NCI-H748 (cell line): ENCODE measurements around the gene NMRK2.
"Not testable (repeated sequence)": the region's sequence is repeated elsewhere in the genome, so short reads cannot be mapped to it uniquely, and the experiment has no call there.

Experiments used
- DNase-seq: peaks from one replicate; lab custom pipeline; 2025; ENCODE audit not compliant: unreplicated experiment; lab: John Stamatoyannopoulos, UW

NMRK2 gene

GRCh38 chr19:3932931-3933810 is at the start of gene NMRK2:
Gene NMRK2, plus strand, starts transcription at chr19:3933069. Its CDS starts 603 bp downstream, at chr19:3933672.
- no peak for DNase-seq

- DNase-seq = no peak
These were observed 42.3 kb upstream of the NMRK2 start for GRCh38 chr19:3890591-3890990.

- DNase-seq = no peak
These were observed 39.2 kb upstream of the NMRK2 start for GRCh38 chr19:3893509-3894179.

- not testable (repeated sequence) for DNase-seq
These were observed 37.9 kb upstream of the NMRK2 start for GRCh38 chr19:3894959-3895358.

GRCh38 chr19:3895788-3896187 is 37.1 kb upstream of the NMRK2 start:
- no peak for DNase-seq

- DNase-seq = no peak
These were observed 34.9 kb upstream of the NMRK2 start for GRCh38 chr19:3897936-3898335.

- DNase-seq = no peak
These were observed 34.4 kb upstream of the NMRK2 start for GRCh38 chr19:3898426-3898825.

GRCh38 chr19:3899531-3900294 is 33.2 kb upstream of the NMRK2 start:
- DNase-seq = no peak

- DNase-seq = no peak
These were observed 30.4 kb upstream of the NMRK2 start for GRCh38 chr19:3902317-3902973.

- no peak for DNase-seq
These were observed 28.6 kb upstream of the NMRK2 start for GRCh38 chr19:3904233-3904632.

- DNase-seq = no peak
These were observed 25.1 kb upstream of the NMRK2 start for GRCh38 chr19:3907626-3908265.

GRCh38 chr19:3908266-3909054 is 24.4 kb upstream of the NMRK2 start:
- DNase-seq = no peak

GRCh38 chr19:3910105-3910504 is 22.8 kb upstream of the NMRK2 start:
- no peak for DNase-seq

GRCh38 chr19:3914199-3914598 is 18.7 kb upstream of the NMRK2 start:
- no peak for DNase-seq

- DNase-seq = no peak
These were observed 16.8 kb upstream of the NMRK2 start for GRCh38 chr19:3916033-3916432.

GRCh38 chr19:3919793-3920192 is 13.1 kb upstream of the NMRK2 start:
- DNase-seq = no peak

- no peak for DNase-seq
These were observed 9.6 kb upstream of the NMRK2 start for GRCh38 chr19:3923096-3923758.

GRCh38 chr19:3923912-3924311 is 9.0 kb upstream of the NMRK2 start:
- no peak for DNase-seq

- no peak for DNase-seq
These were observed 1.8 kb upstream of the NMRK2 start for GRCh38 chr19:3931041-3931440.
